Stimulated activated CD4-positive, alpha-beta T cell treated with anti-CD3 and anti-CD28 coated beads, Interleukin-1b, Interleukin-23, amount 100 ng/mL, for 4 hours (primary cell): ENCODE measurements around the gene TPCN1.

ENCODE experiments used
- DNase-seq, 2 donors: peaks; one replicate each; pipeline ENCODE4 v3.0.0-alpha.2; 2020; ENCODE audit warnings: low read depth in 2 of 2

The TPCN1 gene

GRCh38 chr12:113339540-113339939, 118.3 kb downstream of the TPCN1 start:
- no peak for DNase-seq

- DNase-seq = no peak
Observed at GRCh38 chr12:113340061-113340460, 118.8 kb downstream of the TPCN1 start.

- no peak for DNase-seq
Observed at GRCh38 chr12:113341535-113341934, 120.3 kb downstream of the TPCN1 start.

GRCh38 chr12:113345318-113345717, 124.1 kb downstream of the TPCN1 start:
- no peak for DNase-seq

GRCh38 chr12:113346353-113346752, 125.1 kb downstream of the TPCN1 start:
- DNase-seq = no peak

GRCh38 chr12:113347107-113347506, 125.8 kb downstream of the TPCN1 start:
- DNase-seq = no peak

- DNase-seq = no peak
Observed at GRCh38 chr12:113347892-113348291, 126.6 kb downstream of the TPCN1 start.
